ENCODE data around the gene DCC.

The DCC gene

GRCh38 chr18:52950155-52950554 is 610.2 kb downstream of the DCC start:
- Histone ChIP-seq H3K36me3 (ENCODE audit: control insufficient read depth, insufficient read depth, low read length) (no peaks in the 10 kb centered on the region), H3K9me3 (ENCODE audit: control insufficient read depth, low read length) (no peaks in the 10 kb centered on the region), H3K4me1 (ENCODE audit: control insufficient read depth, insufficient read depth, low read length, poor library complexity, severe bottlenecking) (no peaks in the 10 kb centered on the region), H3K27ac (ENCODE audit: low read depth, low read length, severe bottlenecking) (no peak overlapping the region), H3K4me3 (ENCODE audit: extremely low read depth, insufficient read depth, low read length, poor library complexity, severe bottlenecking) (no peak overlapping the region)

- Histone ChIP-seq H3K27ac (ENCODE audit: low read depth, low read length, severe bottlenecking) (no peak overlapping the region), H3K36me3 (ENCODE audit: control insufficient read depth, insufficient read depth, low read length) (no peaks in the 10 kb centered on the region), H3K4me3 (ENCODE audit: extremely low read depth, insufficient read depth, low read length, poor library complexity, severe bottlenecking) (no peak overlapping the region), H3K9me3 (ENCODE audit: control insufficient read depth, low read length) (no peaks in the 10 kb centered on the region), H3K4me1 (ENCODE audit: control insufficient read depth, insufficient read depth, low read length, poor library complexity, severe bottlenecking) (no peaks in the 10 kb centered on the region)
- 100% methylated on average over 1 of the region's 3 CpGs for WGBS, 2 experiments (ENCODE audit: insufficient coverage in 2 of 2)
These were observed 613.4 kb downstream of the DCC start for GRCh38 chr18:52953387-52953786.

GRCh38 chr18:52963481-52963880 is 623.5 kb downstream of the DCC start:
- H3K9me3 ChIP-seq (ENCODE audit: control insufficient read depth, low read length), result no peaks in the 10 kb centered on the region
- no peaks in the 10 kb centered on the region for H3K4me1 ChIP-seq (ENCODE audit: control insufficient read depth, insufficient read depth, low read length, poor library complexity, severe bottlenecking)
- H3K36me3 ChIP-seq (ENCODE audit: control insufficient read depth, insufficient read depth, low read length), result no peaks in the 10 kb centered on the region
- H3K4me3 ChIP-seq (ENCODE audit: extremely low read depth, insufficient read depth, low read length, poor library complexity, severe bottlenecking), result no peak overlapping the region
- 75 to 87% methylated on average over 2 of the region's 2 CpGs for WGBS, 2 experiments (ENCODE audit: insufficient coverage in 2 of 2)
- no peak overlapping the region for H3K27ac ChIP-seq (ENCODE audit: low read depth, low read length, severe bottlenecking)

GRCh38 chr18:52970686-52971085 is 630.7 kb downstream of the DCC start:
- H3K4me1 ChIP-seq (ENCODE audit: control insufficient read depth, insufficient read depth, low read length, poor library complexity, severe bottlenecking), result no peaks in the 10 kb centered on the region
- H3K9me3 ChIP-seq (ENCODE audit: control insufficient read depth, low read length), result no peaks in the 10 kb centered on the region
- no peak overlapping the region for H3K27ac ChIP-seq (ENCODE audit: low read depth, low read length, severe bottlenecking)
- WGBS, 2 experiments (ENCODE audit: insufficient coverage in 2 of 2), result 90% methylated on average over 2 of the region's 2 CpGs; no CpG with 5 or more reads in 1 of the 2 experiments
- no peak overlapping the region for H3K4me3 ChIP-seq (ENCODE audit: extremely low read depth, insufficient read depth, low read length, poor library complexity, severe bottlenecking)
- no peaks in the 10 kb centered on the region for H3K36me3 ChIP-seq (ENCODE audit: control insufficient read depth, insufficient read depth, low read length)

- no peaks in the 10 kb centered on the region for H3K36me3 ChIP-seq (ENCODE audit: control insufficient read depth, insufficient read depth, low read length)
- no peak overlapping the region for H3K27ac ChIP-seq (ENCODE audit: low read depth, low read length, severe bottlenecking)
- H3K4me1 ChIP-seq (ENCODE audit: control insufficient read depth, insufficient read depth, low read length, poor library complexity, severe bottlenecking), result no peaks in the 10 kb centered on the region
- H3K9me3 ChIP-seq (ENCODE audit: control insufficient read depth, low read length), result no peaks in the 10 kb centered on the region
- H3K4me3 ChIP-seq (ENCODE audit: extremely low read depth, insufficient read depth, low read length, poor library complexity, severe bottlenecking), result no peak overlapping the region
- whole genome bisulfite sequencing, 2 experiments (ENCODE audit: insufficient coverage in 2 of 2), result 83 to 100% methylated on average over 1 of the region's 2 CpGs
These were observed 631.1 kb downstream of the DCC start for GRCh38 chr18:52971097-52971496.

GRCh38 chr18:52979892-52980291 is 639.9 kb downstream of the DCC start:
- no CpG with 5 or more reads among the region's 6 CpGs for WGBS, 2 experiments (ENCODE audit: insufficient coverage in 2 of 2)
- no peak overlapping the region for H3K4me3 ChIP-seq (ENCODE audit: extremely low read depth, insufficient read depth, low read length, poor library complexity, severe bottlenecking)
- H3K27ac ChIP-seq (ENCODE audit: low read depth, low read length, severe bottlenecking), result no peak overlapping the region
- H3K36me3 ChIP-seq (ENCODE audit: control insufficient read depth, insufficient read depth, low read length), result no peaks in the 10 kb centered on the region
- H3K9me3 ChIP-seq (ENCODE audit: control insufficient read depth, low read length), result no peaks in the 10 kb centered on the region
- no peaks in the 10 kb centered on the region for H3K4me1 ChIP-seq (ENCODE audit: control insufficient read depth, insufficient read depth, low read length, poor library complexity, severe bottlenecking)

- H3K4me3 ChIP-seq (ENCODE audit: extremely low read depth, insufficient read depth, low read length, poor library complexity, severe bottlenecking), result no peak overlapping the region
- no peaks in the 10 kb centered on the region for H3K36me3 ChIP-seq (ENCODE audit: control insufficient read depth, insufficient read depth, low read length)
- H3K27ac ChIP-seq (ENCODE audit: low read depth, low read length, severe bottlenecking), result no peak overlapping the region
- no peaks in the 10 kb centered on the region for H3K4me1 ChIP-seq (ENCODE audit: control insufficient read depth, insufficient read depth, low read length, poor library complexity, severe bottlenecking)
- WGBS, 2 experiments (ENCODE audit: insufficient coverage in 2 of 2), result no CpG with 5 or more reads among the region's 1 CpG
- H3K9me3 ChIP-seq (ENCODE audit: control insufficient read depth, low read length), result no peaks in the 10 kb centered on the region
These were observed 651.2 kb downstream of the DCC start for GRCh38 chr18:52991246-52991645.

- Histone ChIP-seq H3K9me3 (ENCODE audit: control insufficient read depth, low read length) (no peaks in the 10 kb centered on the region), H3K36me3 (ENCODE audit: control insufficient read depth, insufficient read depth, low read length) (no peaks in the 10 kb centered on the region), H3K27ac (ENCODE audit: low read depth, low read length, severe bottlenecking) (no peak overlapping the region), H3K4me3 (ENCODE audit: extremely low read depth, insufficient read depth, low read length, poor library complexity, severe bottlenecking) (no peak overlapping the region), H3K4me1 (ENCODE audit: control insufficient read depth, insufficient read depth, low read length, poor library complexity, severe bottlenecking) (no peaks in the 10 kb centered on the region)
- 75 to 94% methylated on average over 4 of the region's 6 CpGs for WGBS, 2 experiments (ENCODE audit: insufficient coverage in 2 of 2)
These were observed 652.0 kb downstream of the DCC start for GRCh38 chr18:52992041-52992440.

- 100% methylated on average over 1 to 2 of the region's 4 CpGs for WGBS, 2 experiments (ENCODE audit: insufficient coverage in 2 of 2)
- H3K4me1 ChIP-seq (ENCODE audit: control insufficient read depth, insufficient read depth, low read length, poor library complexity, severe bottlenecking), result no peaks in the 10 kb centered on the region
- H3K9me3 ChIP-seq (ENCODE audit: control insufficient read depth, low read length), result no peaks in the 10 kb centered on the region
- H3K4me3 ChIP-seq (ENCODE audit: extremely low read depth, insufficient read depth, low read length, poor library complexity, severe bottlenecking), result no peak overlapping the region
- H3K27ac ChIP-seq (ENCODE audit: low read depth, low read length, severe bottlenecking), result no peak overlapping the region
- H3K36me3 ChIP-seq (ENCODE audit: control insufficient read depth, insufficient read depth, low read length), result no peaks in the 10 kb centered on the region
These were observed 655.9 kb downstream of the DCC start for GRCh38 chr18:52995875-52996274.

GRCh38 chr18:52999633-53000032 is 659.6 kb downstream of the DCC start:
- Histone ChIP-seq H3K9me3 (ENCODE audit: control insufficient read depth, low read length) (no peaks in the 10 kb centered on the region), H3K27ac (ENCODE audit: low read depth, low read length, severe bottlenecking) (no peak overlapping the region)
- WGBS, 2 experiments (ENCODE audit: insufficient coverage in 2 of 2), result no CpG with 5 or more reads among the region's 2 CpGs

GRCh38 chr18:53004798-53005197 is 664.8 kb downstream of the DCC start:
- Histone ChIP-seq H3K9me3 (ENCODE audit: control insufficient read depth, low read length) (no peaks in the 10 kb centered on the region), H3K4me1 (ENCODE audit: control insufficient read depth, insufficient read depth, low read length, poor library complexity, severe bottlenecking) (no peaks in the 10 kb centered on the region), H3K4me3 (ENCODE audit: extremely low read depth, insufficient read depth, low read length, poor library complexity, severe bottlenecking) (no peak overlapping the region), H3K27ac (ENCODE audit: low read depth, low read length, severe bottlenecking) (no peak overlapping the region), H3K36me3 (ENCODE audit: control insufficient read depth, insufficient read depth, low read length) (no peaks in the 10 kb centered on the region)
- 50% methylated on average over 1 of the region's 1 CpG; no CpG with 5 or more reads in 1 of the 2 experiments for WGBS, 2 experiments (ENCODE audit: insufficient coverage in 2 of 2)

More at GRCh38 chr18:52999633-53000032, 659.6 kb downstream of the DCC start:
- Histone ChIP-seq H3K36me3 (ENCODE audit: control insufficient read depth, insufficient read depth, low read length) (no peaks in the 10 kb centered on the region), H3K4me3 (ENCODE audit: extremely low read depth, insufficient read depth, low read length, poor library complexity, severe bottlenecking) (no peak overlapping the region), H3K4me1 (ENCODE audit: control insufficient read depth, insufficient read depth, low read length, poor library complexity, severe bottlenecking) (no peaks in the 10 kb centered on the region)
